WTC11 (cell line): Measurements from ENCODE around the gene CHST7. TPM values are rescaled to one million over a fixed set of nuclear protein-coding genes. Genes with fewer than 3 reads are reported as not detected.

Source experiments
- ATAC-seq: fragments of 200-7000 bp; cut with Tn5 transposase; 2 replicates; pipeline ENCODE4 v1.10.0; 2021; ENCODE audit warnings: mild to moderate bottlenecking, moderate library complexity
- CTCF ChIA-PET: fragments of 300-600 bp; sonication (Branson Sonifier 250); formaldehyde crosslinking; loops from one replicate; lab custom pipeline; 2021; ENCODE audit warnings: antibody characterized with exemption; lab: Charles Lee
- POLR2A ChIA-PET: fragments of 350-600 bp; sonication (Branson Sonifier 250); formaldehyde crosslinking; loops from one replicate; lab custom pipeline; 2021; ENCODE audit warnings: antibody characterized with exemption; lab: Charles Lee
- DNase-seq: peaks from one replicate; pipeline ENCODE4 v3.0.0; 2021; ENCODE audit warnings: low spot score
- H3K27ac Mint-ChIP-seq: 2 replicates; pipeline ENCODE4 v1.8.0; 2021; ENCODE audit warnings: mixed read lengths
- H3K27me3 Mint-ChIP-seq: 2 replicates; pipeline ENCODE4 v1.8.0; 2021; ENCODE audit warnings: low read depth, mild to moderate bottlenecking, moderate library complexity, mixed read lengths
- H3K36me3 Mint-ChIP-seq: 2 replicates; pipeline ENCODE4 v1.8.0; 2021; ENCODE audit warnings: mixed read lengths
- H3K4me1 Mint-ChIP-seq: 2 replicates; pipeline ENCODE4 v1.8.0; 2022; ENCODE audit warnings: mixed read lengths
- H3K4me3 Mint-ChIP-seq: 2 replicates; pipeline ENCODE4 v1.8.0; 2021; ENCODE audit warnings: mild to moderate bottlenecking, moderate library complexity, mixed read lengths
- H3K9me3 Mint-ChIP-seq: 2 replicates; pipeline ENCODE4 v1.8.0; 2021; ENCODE audit warnings: mixed read lengths
- AR ChIP-seq: fragments of 250-450 bp; sonication (Bioruptor Pico); IDR thresholded peaks from 2 replicates; pipeline ENCODE4 v1.9.0; 2021; ENCODE audit warnings: mild to moderate bottlenecking
- ELF4 ChIP-seq: sonication (generic); formaldehyde crosslinking; IDR thresholded peaks from 2 replicates; pipeline ENCODE4 v1.8.1; 2022; ENCODE audit warnings: low read depth, mild to moderate bottlenecking, moderate library complexity, missing genetic modification reagents
- EMX1 ChIP-seq: fragments of 250-450 bp; sonication (Bioruptor Pico); IDR thresholded peaks from 2 replicates; pipeline ENCODE4 v1.8.0; 2021; ENCODE audit warnings: mild to moderate bottlenecking
- ETV6 ChIP-seq: sonication (generic); formaldehyde crosslinking; IDR thresholded peaks from 2 replicates; pipeline ENCODE4 v1.8.1; 2022; ENCODE audit warnings: mild to moderate bottlenecking, missing genetic modification reagents
- FOXP4 ChIP-seq: sonication (generic); formaldehyde crosslinking; IDR thresholded peaks from 2 replicates; pipeline ENCODE4 v1.8.0; 2022; ENCODE audit warnings: mild to moderate bottlenecking, missing genetic modification reagents
- GRHL2 ChIP-seq: fragments of 250-450 bp; sonication (Bioruptor Pico); IDR thresholded peaks from 2 replicates; pipeline ENCODE4 v1.8.0; 2022; ENCODE audit warnings: mild to moderate bottlenecking, moderate library complexity; ENCODE audit not compliant: insufficient replicate concordance, severe bottlenecking
- GTF2I ChIP-seq: fragments of 250-450 bp; sonication (Bioruptor Pico); conservative IDR thresholded peaks from 2 replicates; pipeline ENCODE4 v1.4.0; 2021; ENCODE audit warnings: mild to moderate bottlenecking
- HMGA2 ChIP-seq: fragments of 250-450 bp; sonication (Bioruptor Pico); IDR thresholded peaks from 2 replicates; pipeline ENCODE4 v1.4.0; 2021; ENCODE audit warnings: mild to moderate bottlenecking, moderate library complexity
- RORB ChIP-seq: fragments of 250-450 bp; sonication (Bioruptor Pico); IDR thresholded peaks from 2 replicates; pipeline ENCODE4 v1.9.0; 2021; ENCODE audit warnings: mild to moderate bottlenecking
- SOX15 ChIP-seq: fragments of 250-450 bp; sonication (Bioruptor Pico); IDR thresholded peaks from 2 replicates; pipeline ENCODE4 v1.9.0; 2021; ENCODE audit warnings: mild to moderate bottlenecking
- TEAD4 ChIP-seq: sonication (generic); formaldehyde crosslinking; IDR thresholded peaks from 2 replicates; pipeline ENCODE4 v1.8.0; 2022; ENCODE audit warnings: mild to moderate bottlenecking, missing genetic modification reagents
- USF2 ChIP-seq: sonication (generic); formaldehyde crosslinking; IDR thresholded peaks from 2 replicates; pipeline ENCODE4 v1.8.1; 2023; ENCODE audit warnings: mild to moderate bottlenecking, missing genetic modification reagents, moderate library complexity
- ZNF219 ChIP-seq: sonication (generic); formaldehyde crosslinking; IDR thresholded peaks from 2 replicates; pipeline ENCODE4 v1.8.0; 2023; ENCODE audit warnings: missing genetic modification reagents, mild to moderate bottlenecking, borderline replicate concordance
- ZNF281 ChIP-seq: sonication (generic); formaldehyde crosslinking; IDR thresholded peaks from 2 replicates; pipeline ENCODE4 v1.8.0; 2023; ENCODE audit warnings: mild to moderate bottlenecking, missing genetic modification reagents
- ZNF317 ChIP-seq: sonication (generic); formaldehyde crosslinking; IDR thresholded peaks from 2 replicates; pipeline ENCODE4 v1.8.1; 2023; ENCODE audit warnings: low read depth, mild to moderate bottlenecking, moderate library complexity, missing genetic modification reagents, borderline replicate concordance
- ZNF416 ChIP-seq: fragments of 250-450 bp; sonication (Bioruptor Pico); IDR thresholded peaks from 2 replicates; pipeline ENCODE4 v1.9.0; 2021; ENCODE audit warnings: mild to moderate bottlenecking, inconsistent platforms
- ZNF423 ChIP-seq: fragments of 250-450 bp; sonication (Bioruptor Pico); IDR thresholded peaks from 2 replicates; pipeline ENCODE4 v2.1.2; 2022; ENCODE audit warnings: mild to moderate bottlenecking, moderate library complexity
- total RNA-seq: library from RNA; stranded (reverse); gene quantifications from 3 replicates; pipeline ENCODE4 v1.2.3, GENCODE V29; 2021
- TF ChIP-seq, protein P1 (sequence below): sonication (generic); formaldehyde crosslinking; IDR thresholded peaks from 2 replicates; pipeline ENCODE4 v1.8.1; 2023; ENCODE audit warnings: mild to moderate bottlenecking, missing genetic modification reagents, moderate library complexity
- TF ChIP-seq, protein P2 (sequence below): sonication (generic); formaldehyde crosslinking; IDR thresholded peaks from 2 replicates; pipeline ENCODE4 v1.8.1; 2023; ENCODE audit warnings: mild to moderate bottlenecking, moderate library complexity, missing genetic modification reagents
- TF ChIP-seq, protein P3 (sequence below): sonication (generic); formaldehyde crosslinking; IDR thresholded peaks from 2 replicates; pipeline ENCODE4 v1.8.1; 2023; ENCODE audit warnings: mild to moderate bottlenecking, missing genetic modification reagents

Gene CHST7
- total RNA-seq, 1 experiment from 2014 or later: 19.6 TPM

- ChIA-PET CTCF (no interaction called here), POLR2A (no interaction called here)
- peaks cover 44% of the 10 kb centered on the region for H3K36me3 Mint-ChIP-seq
- H3K9me3 Mint-ChIP-seq: 0 out of 2 replicates have a peak, but pooled peaks cover 4% of the 10 kb centered on the region
- H3K27me3 Mint-ChIP-seq: no peaks in the 10 kb centered on the region
- H3K4me3 Mint-ChIP-seq: no peak overlapping the region
- peaks cover 21% of the 10 kb centered on the region for H3K4me1 Mint-ChIP-seq
- H3K27ac Mint-ChIP-seq: no peak overlapping the region
- TF ChIP-seq ZNF317 (no peak), ZNF416 (CRISPR knock-in tag) (no peak), HMGA2 (no peak), ETV6 (CRISPR knock-in tag) (no peak), EMX1 (CRISPR knock-in tag) (no peak), AR (CRISPR knock-in tag) (no peak)
- DNase-seq (no peak), ATAC-seq (no peak)
These were observed 46.9 kb downstream of the CHST7 start for GRCh38 chrX:46620505-46620904.

GRCh38 chrX:46621572-46621971, 48.0 kb downstream of the CHST7 start:
- H3K9me3 Mint-ChIP-seq: 0 out of 2 replicates have a peak, but pooled peaks cover 4% of the 10 kb centered on the region
- peaks cover 45% of the 10 kb centered on the region for H3K36me3 Mint-ChIP-seq
- H3K4me3 Mint-ChIP-seq: no peak overlapping the region
- no peaks in the 10 kb centered on the region for H3K27me3 Mint-ChIP-seq
- H3K27ac Mint-ChIP-seq: peak overlapping the region; percentile 84
- no peak for ATAC-seq
- no peak for DNase-seq
- peaks cover 21% of the 10 kb centered on the region for H3K4me1 Mint-ChIP-seq
- TF ChIP-seq TEAD4 (CRISPR knock-in tag) (no peak), ELF4 (CRISPR knock-in tag) (no peak), FOXP4 (CRISPR knock-in tag) (no peak), ZNF423 (CRISPR knock-in tag) (no peak), ZNF281 (no peak), SOX15 (CRISPR knock-in tag) (no peak), ZNF219 (CRISPR knock-in tag) (no peak), RORB (CRISPR knock-in tag) (no peak)
- TF ChIP-seq, protein P1, sequence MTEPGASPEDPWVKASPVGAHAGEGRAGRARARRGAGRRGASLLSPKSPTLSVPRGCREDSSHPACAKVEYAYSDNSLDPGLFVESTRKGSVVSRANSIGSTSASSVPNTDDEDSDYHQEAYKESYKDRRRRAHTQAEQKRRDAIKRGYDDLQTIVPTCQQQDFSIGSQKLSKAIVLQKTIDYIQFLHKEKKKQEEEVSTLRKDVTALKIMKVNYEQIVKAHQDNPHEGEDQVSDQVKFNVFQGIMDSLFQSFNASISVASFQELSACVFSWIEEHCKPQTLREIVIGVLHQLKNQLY (CRISPR knock-in tag): no peak
- ChIA-PET CTCF (no interaction called here), POLR2A (no interaction called here)

DNA sequence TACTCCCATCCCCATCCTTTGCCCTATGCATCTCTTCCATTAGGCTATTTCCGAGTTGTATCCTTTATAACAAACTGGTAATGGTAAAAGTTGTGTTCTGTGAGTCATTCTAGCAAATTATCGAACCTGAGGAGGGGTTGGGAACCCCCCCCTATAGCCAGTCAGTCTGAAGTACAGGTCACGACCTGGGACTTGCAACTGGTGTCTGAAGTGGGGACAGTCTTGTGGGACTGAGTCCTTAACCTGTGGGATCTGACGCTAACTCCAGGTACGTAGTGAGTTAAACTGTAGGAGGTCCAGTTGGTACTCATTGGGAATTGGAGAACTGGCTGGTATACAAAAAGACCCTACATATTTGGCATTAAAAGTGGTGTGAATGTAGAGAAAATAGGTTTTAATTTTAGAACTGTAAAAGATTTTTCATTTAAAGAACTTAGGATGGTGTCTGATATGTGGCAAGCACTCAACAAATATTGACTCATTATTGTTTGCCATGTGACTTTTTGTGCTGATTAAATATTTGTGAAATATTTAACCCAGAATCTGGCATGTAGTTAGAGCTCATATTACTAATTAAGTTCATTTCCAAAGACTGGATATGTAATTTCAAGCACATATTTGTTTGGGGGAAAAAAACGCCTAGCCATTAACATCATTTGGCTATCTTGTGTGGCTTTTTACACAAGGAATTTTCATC, 50.7 kb downstream of the CHST7 start:
- Mint-ChIP-seq H3K36me3 (peaks cover 25% of the 10 kb centered on the region), H3K4me1 (peaks cover 38% of the 10 kb centered on the region), H3K9me3 (no peaks in the 10 kb centered on the region), H3K27me3 (no peaks in the 10 kb centered on the region), H3K4me3 (no peak overlapping the region), H3K27ac (no peak overlapping the region)
- DNase-seq (no peak), ATAC-seq (no peak)
- ChIA-PET POLR2A (no interaction called here), CTCF (no interaction called here)
- TF ChIP-seq, protein P2, sequence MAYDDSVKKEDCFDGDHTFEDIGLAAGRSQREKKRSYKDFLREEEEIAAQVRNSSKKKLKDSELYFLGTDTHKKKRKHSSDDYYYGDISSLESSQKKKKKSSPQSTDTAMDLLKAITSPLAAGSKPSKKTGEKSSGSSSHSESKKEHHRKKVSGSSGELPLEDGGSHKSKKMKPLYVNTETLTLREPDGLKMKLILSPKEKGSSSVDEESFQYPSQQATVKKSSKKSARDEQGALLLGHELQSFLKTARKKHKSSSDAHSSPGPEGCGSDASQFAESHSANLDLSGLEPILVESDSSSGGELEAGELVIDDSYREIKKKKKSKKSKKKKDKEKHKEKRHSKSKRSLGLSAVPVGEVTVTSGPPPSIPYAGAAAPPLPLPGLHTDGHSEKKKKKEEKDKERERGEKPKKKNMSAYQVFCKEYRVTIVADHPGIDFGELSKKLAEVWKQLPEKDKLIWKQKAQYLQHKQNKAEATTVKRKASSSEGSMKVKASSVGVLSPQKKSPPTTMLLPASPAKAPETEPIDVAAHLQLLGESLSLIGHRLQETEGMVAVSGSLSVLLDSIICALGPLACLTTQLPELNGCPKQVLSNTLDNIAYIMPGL (CRISPR knock-in tag): no peak
- no peak for TF ChIP-seq USF2 (CRISPR knock-in tag)
- TF ChIP-seq, protein P3, sequence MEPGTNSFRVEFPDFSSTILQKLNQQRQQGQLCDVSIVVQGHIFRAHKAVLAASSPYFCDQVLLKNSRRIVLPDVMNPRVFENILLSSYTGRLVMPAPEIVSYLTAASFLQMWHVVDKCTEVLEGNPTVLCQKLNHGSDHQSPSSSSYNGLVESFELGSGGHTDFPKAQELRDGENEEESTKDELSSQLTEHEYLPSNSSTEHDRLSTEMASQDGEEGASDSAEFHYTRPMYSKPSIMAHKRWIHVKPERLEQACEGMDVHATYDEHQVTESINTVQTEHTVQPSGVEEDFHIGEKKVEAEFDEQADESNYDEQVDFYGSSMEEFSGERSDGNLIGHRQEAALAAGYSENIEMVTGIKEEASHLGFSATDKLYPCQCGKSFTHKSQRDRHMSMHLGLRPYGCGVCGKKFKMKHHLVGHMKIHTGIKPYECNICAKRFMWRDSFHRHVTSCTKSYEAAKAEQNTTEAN (CRISPR knock-in tag): no peak
- TF ChIP-seq GTF2I: no peak
- TF ChIP-seq GRHL2 (CRISPR knock-in tag): no peak
- no peak for TF ChIP-seq ZNF317
